HG02623 (cell line): Measurements from ENCODE around the gene JOSD1.

Source experiments
- ATAC-seq: cut with Tn5 transposase; IDR thresholded peaks from one replicate; pipeline ENCODE4 v1.9.1; 2021; ENCODE audit warnings: moderate library complexity; ENCODE audit not compliant: unreplicated experiment

JOSD1 gene

GRCh38 chr22:38700789-38701628, at the start of gene JOSD1:
Gene JOSD1 (minus strand): TSS chr22:38700943. CDS start chr22:38699987, 956 bp downstream.
- no peak for ATAC-seq

GRCh38 chr22:38750104-38750503, 49.4 kb upstream of the JOSD1 start:
- ATAC-seq = no peak

GRCh38 chr22:38748487-38749136, 47.9 kb upstream of the JOSD1 start:
- ATAC-seq = no peak

DNA sequence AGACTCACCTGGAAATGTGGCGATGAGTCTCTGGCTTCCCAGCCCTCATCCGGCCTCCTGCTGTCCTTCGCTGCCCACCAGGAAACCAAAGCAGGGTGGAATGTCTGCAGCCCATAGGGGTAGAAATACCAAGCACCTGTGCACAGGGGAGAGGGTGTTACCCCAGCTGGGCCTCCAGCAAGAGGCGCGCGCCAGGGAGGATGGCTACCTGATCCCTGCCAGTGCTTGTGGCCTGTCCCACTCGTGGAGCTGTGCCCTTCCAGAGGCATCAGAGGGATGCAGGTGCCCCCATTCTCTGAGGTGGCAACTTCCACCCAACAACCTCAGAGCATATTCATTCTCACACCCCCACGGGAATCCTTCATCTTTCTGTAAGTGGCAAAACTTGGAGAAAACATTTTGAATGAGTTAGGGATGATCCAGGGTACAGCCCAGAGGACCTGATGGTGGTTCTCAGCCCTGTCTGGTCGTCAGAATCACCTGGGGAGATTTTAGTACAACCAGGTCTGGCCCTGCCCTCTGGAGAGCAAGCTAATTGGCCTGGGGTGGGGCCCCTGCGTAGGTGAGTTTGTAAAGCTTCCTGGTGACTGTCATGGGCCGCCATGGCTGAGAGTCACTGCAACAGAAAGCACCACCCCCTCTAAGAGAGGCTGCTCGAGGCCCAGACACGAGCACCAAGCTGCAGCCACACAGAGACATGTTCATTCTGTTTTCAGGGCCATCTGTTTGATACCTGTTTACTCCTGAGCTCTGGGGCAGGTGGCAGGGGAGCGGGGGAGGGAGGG, 45.1 kb upstream of the JOSD1 start:
- ATAC-seq = no peak

- ATAC-seq = no peak
Observed at GRCh38 chr22:38744981-38745380, 44.2 kb upstream of the JOSD1 start.

DNA sequence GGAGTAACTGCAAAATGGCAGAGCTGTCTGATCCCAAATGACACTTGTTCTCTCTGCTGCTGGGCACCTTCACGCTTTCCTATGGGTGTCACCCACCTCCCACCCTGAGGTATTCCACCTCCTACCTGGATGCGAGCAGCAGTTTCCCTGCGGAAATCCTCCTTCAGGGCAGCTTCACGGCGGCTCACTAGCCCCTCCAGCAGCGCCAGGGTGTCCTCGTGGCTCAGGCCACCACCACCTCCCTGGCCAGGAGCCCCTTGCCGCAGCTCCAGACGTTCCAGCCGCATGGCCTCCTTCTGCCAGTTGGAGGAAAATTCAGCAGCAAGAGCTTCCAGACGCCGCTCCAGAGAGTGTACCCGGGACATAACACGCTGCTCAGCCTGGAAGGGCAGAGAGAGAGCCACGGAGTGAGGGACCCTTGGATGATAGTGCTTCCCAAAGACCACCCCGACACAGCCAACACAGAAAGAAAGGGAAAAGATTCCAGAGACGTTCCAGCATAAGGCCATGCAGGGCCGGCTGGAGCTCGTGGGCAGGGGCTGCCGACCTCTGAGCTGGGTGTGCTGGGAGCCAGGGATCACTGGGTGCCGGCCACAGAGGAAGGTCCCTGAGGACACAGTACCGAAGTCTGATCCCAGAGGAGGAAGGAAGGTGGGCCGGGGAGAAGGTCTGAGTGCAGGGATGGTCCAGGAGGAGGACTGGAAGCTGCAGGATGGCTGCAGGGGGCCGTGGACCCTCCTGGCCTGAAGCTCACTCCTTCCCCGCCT, 41.6 kb upstream of the JOSD1 start:
- no peak for ATAC-seq

DNA sequence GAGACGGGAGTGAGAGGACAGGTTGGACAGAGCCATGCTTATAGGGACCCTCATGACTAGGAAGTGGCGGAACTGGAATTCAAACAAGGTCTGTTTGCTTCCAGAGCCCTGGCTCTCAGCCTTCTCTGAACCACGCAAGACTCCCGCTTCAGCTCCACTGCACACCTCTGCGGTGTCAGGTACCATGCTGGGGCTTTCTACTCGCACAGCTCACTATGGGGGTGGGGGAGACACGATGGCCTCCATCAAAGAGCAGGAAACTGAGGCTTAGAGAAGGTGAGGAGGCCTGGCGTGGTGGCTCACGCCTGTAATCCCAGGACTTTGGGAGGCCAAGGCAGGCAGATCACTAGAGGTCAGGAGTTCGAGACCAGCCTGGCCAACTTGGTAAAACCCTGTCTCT, 40.8 kb upstream of the JOSD1 start:
- ATAC-seq = no peak

GRCh38 chr22:38741166-38741565, 40.4 kb upstream of the JOSD1 start:
- ATAC-seq = no peak

DNA sequence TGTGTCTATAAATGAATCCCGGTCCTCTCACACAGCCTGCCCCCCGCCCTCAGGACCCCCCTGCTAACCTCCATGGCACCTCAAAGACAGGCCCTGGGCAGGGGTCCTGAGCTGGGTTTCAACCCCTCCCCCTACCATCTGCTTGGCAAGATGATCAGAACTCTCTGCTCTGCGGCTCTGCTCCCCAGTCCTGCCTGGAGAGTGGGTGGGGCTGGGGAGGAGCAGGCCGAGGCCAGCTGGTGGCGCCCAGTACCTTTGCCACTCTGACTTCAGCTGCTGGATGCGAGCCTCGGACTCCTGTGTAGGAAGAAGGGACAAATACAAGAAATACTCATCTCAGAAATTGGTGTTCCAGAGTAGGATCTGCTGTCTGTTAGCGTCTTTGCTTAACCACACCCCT, 40.0 kb upstream of the JOSD1 start:
- no peak for ATAC-seq

- no peak for ATAC-seq
Observed at GRCh38 chr22:38740116-38740723, 39.5 kb upstream of the JOSD1 start.

- ATAC-seq = no peak
Observed at GRCh38 chr22:38739300-38740055, 38.7 kb upstream of the JOSD1 start.

GRCh38 chr22:38738475-38739070, 37.8 kb upstream of the JOSD1 start:
- ATAC-seq = no peak

DNA sequence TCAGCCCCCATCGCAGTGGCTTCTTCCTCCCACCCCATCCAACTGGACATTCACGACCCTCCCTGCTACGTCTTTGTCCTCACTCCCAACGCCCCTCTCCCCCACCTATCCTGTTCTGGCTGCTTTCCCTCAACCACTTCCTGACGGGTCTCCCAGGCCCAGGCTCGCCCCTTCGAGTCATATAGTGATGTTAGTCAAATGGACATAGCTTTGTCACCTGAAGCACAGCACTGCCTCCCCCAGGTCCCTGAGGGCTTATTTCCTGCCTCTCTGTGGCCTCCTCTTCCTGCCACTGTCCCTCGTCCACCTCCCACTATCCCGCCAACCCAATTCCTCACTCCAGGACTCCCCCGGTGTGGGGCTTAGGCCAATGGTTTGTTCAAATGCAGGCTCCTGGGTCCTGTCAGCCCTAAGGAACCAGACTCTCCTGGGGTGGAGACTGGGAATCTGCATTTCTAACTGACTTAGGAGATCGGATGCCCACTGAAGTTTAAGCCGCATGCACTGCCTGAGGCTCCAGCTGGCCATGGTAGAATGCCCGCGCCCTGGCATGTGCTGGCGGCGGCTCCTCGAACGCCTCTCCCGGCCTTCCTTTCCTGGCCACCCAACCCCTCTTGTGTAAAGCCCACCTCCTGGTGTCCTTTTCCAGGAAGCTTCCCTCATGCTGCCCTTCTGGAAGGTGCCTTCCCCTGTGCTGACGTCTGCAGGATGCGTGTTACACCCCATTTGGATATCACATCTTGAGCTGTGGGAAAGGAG, 36.7 kb upstream of the JOSD1 start:
- no peak for ATAC-seq

DNA sequence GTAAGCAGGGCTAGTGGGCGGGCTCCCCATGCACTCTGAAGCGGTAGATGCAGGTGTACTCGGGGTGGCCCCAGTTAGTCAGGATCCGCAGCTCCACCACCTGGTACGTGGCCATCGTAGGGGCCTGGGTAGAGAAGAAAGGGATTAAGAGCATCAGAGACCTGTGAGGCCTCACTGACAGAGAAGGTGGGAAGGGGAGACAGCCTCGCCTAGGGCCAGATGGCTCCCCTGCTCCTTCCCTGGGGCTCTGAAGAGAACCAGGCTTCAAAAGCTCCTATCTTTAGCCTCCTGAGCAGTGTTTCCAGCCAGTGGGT, 35.5 kb upstream of the JOSD1 start:
- no peak for ATAC-seq

GRCh38 chr22:38735465-38736256, 34.9 kb upstream of the JOSD1 start:
- no peak for ATAC-seq

- ATAC-seq = no peak
Observed at GRCh38 chr22:38735126-38735464, 34.4 kb upstream of the JOSD1 start.

DNA sequence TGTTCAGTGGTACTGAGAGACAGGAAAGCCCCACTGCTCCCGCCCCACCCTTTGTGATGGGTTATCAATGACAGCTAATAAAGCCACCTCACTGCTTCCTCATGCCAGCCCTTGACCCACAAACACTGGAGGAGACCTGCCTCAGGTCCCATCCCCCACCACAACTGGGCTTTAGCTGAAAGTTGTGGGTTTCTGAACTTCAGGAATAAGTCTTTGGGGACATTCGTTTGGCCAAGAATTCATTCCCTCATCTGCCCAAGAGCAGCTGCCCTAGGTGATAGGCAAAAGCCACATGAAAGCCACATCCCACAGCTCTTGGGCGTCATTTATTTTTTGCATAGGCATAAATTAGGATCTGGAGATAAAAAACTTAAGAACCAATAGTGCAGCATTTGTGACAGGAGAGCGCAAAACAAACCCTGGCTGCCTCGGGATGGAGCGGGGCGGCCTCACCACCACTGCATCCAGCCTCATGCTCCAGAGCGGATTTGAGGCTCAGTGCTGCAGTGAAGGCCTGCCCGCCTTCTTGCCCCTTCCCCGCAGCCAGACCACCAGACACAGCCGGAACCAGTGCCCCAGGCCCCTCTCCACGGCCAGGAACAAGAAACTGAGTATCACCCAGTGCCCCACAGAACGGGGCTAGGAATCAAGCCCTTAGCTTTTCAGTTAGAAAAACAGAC, 33.8 kb upstream of the JOSD1 start:
- ATAC-seq = no peak
